Measurements from ENCODE around the gene RHOBTB3.
"Not testable (repeated sequence)": the region's sequence is repeated elsewhere in the genome, so short reads cannot be mapped to it uniquely, and the experiment has no call there.

Gene RHOBTB3, protein sequence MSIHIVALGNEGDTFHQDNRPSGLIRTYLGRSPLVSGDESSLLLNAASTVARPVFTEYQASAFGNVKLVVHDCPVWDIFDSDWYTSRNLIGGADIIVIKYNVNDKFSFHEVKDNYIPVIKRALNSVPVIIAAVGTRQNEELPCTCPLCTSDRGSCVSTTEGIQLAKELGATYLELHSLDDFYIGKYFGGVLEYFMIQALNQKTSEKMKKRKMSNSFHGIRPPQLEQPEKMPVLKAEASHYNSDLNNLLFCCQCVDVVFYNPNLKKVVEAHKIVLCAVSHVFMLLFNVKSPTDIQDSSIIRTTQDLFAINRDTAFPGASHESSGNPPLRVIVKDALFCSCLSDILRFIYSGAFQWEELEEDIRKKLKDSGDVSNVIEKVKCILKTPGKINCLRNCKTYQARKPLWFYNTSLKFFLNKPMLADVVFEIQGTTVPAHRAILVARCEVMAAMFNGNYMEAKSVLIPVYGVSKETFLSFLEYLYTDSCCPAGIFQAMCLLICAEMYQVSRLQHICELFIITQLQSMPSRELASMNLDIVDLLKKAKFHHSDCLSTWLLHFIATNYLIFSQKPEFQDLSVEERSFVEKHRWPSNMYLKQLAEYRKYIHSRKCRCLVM

DNA sequence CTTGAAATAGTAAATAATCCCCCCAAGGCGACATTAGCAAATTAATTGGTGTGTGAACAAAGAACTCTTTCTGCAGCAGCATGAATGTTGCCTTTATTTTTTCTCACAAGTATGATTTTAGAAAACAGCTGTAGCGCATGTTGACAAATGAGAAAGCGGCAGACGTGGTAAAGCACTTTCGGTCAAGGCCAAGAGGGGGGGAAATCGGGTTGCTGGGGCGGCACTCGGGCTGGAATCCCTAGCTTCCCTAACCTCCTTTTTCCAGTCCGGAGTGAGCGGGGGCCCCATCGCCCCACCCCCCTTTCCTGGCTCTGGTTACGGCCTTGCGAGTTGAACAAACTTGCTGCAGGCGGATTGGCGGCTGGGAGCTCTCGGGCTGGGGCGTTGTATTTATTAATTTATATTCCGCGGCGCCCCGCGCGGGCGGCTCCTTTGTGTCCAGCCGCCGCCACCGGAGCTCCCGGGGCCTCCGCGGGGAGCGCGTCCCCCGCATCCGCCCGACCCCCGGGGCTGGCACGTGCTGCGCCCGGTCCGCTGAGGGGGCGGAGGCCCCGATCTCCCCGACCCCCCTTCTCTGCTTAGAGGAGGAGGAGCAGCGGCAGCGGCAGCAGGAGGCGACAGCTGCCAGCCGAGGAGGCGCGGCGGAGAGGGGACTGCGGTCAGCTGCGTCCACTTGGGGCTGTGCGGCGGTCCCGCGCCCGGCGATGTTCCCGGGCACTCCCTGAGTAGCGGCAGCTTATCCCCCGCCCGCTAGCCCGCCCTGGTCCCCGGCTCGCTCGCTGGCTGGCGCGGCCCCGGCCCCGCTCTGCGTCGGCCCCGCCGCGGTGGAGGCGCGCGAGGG lies at the start of gene RHOBTB3:
Gene RHOBTB3, plus strand, starts transcription at position 607 of the 841 bp plus-strand sequence. CDS start 347 bp downstream, outside the sequence.
- DNase-seq = peak; percentile 84

DNA sequence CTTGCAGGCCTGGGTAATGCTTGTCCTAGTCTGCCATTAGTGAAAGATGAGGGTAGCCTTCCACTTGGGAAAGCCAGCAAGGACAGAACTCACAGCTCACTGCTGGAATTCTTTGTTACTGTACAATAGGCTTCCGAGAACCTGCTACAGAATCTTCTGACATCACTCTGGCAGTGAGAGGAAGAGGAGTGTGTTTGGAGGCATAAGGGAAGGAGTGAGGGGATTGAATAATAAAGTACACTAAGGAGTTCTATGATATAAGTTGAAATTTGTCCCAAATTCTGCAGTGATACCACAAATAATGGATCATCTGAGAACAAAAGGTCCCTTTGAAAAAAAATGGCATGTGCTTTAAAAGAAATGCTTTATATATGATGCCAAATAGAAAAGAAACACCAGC lies 48.2 kb upstream of the RHOBTB3 start, which contains the start of gene SPATA9:
Gene SPATA9, minus strand, starts transcription at position 101 of the 400 bp plus-strand sequence. CDS start 137 bp downstream, outside the sequence.
- in situ Hi-C loops (cut with HindIII; ENCODE audit: low pct_ligation_motif_present, low pct_unique_long_range_greater_than_20kb, low sequenced_read_pairs) = no loop called here
- DNase-seq = no peak

More for the DNA sequence above, at the start of gene RHOBTB3:
- in situ Hi-C loops (cut with HindIII; ENCODE audit: low pct_ligation_motif_present, low pct_unique_long_range_greater_than_20kb, low sequenced_read_pairs) = no loop called here

GRCh38 chr5:95684361-95684760 lies 46.8 kb upstream of the RHOBTB3 start:
- DNase-seq = no peak
- in situ Hi-C loops (cut with HindIII; ENCODE audit: low pct_ligation_motif_present, low pct_unique_long_range_greater_than_20kb, low sequenced_read_pairs) = no loop called here

DNA sequence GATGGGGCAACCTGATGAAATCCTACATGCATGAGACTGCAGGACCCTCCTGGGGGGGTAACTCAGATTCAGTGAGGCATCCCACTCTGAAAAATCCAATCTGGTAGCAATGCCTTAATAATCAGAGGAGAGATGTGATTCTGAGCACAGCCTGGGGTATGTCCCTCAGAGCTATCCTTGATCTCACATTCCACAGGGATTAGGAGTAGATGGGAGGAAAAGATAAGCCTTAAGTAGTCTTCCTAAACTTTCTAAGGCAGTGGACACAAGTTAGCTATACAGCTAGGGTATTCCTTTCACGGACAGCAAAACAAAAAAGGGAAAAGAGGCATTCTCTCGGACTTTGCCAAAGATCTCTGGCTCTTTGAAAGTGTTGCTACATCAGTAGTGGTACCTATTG lies 44.5 kb upstream of the RHOBTB3 start:
- in situ Hi-C loops (cut with HindIII; ENCODE audit: low pct_ligation_motif_present, low pct_unique_long_range_greater_than_20kb, low sequenced_read_pairs) = no loop called here

GRCh38 chr5:95689680-95690079 lies 41.5 kb upstream of the RHOBTB3 start:
- in situ Hi-C loops (cut with HindIII; ENCODE audit: low pct_ligation_motif_present, low pct_unique_long_range_greater_than_20kb, low sequenced_read_pairs) = no loop called here
- no peak for DNase-seq

More for the DNA sequence above, 44.5 kb upstream of the RHOBTB3 start:
- no peak for DNase-seq

DNA sequence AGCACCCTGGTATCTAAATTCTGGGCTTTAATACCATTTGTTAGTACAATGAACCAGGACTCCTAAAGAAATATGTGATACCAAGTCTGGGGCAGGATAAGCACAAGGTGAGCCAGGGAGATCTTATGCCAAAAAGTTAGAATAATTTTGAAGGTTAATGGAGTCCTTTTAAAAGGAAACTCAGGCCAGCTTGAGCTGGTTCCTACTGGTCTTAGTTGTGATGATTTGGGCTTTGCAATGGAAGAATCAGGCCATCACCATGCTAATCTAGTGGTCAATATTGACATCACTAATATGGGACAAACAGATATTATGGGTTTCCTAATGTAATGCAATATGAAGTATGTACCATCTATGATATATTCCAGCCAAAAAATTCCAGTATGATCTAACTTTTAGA lies 40.8 kb upstream of the RHOBTB3 start:
- in situ Hi-C loops (cut with HindIII; ENCODE audit: low pct_ligation_motif_present, low pct_unique_long_range_greater_than_20kb, low sequenced_read_pairs) = no loop called here
- no peak for DNase-seq

DNA sequence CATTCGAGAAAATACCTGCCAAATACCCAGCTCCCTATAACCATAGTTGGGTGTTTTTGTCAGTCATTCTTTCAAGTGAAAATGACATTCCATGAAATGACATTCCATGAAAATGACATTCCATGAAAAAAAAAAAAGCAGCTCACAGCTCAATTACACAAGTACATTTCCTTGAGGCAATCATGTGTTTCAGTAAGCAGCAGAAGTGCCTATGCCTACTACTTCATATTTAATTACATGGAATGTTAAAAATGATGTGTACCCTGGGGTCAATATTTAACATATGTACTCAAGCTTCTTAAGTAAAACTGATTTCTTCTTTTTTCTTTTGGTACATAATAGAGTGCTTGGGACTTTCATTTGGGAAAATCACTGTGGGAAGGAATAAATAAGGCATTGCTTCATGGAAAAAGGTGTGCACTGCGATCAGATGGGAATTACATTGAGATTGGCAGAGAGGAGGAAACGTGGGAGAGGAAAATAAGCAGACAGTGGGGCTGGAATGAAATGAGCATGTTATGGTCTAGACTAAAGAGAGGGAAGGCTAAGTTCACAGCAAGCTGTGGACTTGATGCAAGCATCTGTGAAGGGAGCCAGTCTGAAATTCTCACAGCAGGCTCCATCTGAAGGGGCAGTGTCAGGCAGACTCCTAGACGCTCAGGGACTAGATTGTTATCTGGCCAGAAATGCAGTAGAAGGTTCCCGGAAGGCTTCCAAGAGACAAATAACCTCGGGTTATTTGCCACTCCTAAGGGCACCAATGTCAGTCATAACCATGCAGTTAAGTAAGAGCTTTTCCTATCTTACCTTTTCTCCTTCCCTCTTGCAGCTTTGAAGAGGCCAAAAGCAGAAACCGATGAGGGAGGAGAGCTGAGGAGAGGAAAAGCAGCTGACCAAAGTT lies 33.1 kb upstream of the RHOBTB3 start:
- in situ Hi-C loops (cut with HindIII; ENCODE audit: low pct_ligation_motif_present, low pct_unique_long_range_greater_than_20kb, low sequenced_read_pairs) = no loop called here
- DNase-seq = peak; percentile 36

DNA sequence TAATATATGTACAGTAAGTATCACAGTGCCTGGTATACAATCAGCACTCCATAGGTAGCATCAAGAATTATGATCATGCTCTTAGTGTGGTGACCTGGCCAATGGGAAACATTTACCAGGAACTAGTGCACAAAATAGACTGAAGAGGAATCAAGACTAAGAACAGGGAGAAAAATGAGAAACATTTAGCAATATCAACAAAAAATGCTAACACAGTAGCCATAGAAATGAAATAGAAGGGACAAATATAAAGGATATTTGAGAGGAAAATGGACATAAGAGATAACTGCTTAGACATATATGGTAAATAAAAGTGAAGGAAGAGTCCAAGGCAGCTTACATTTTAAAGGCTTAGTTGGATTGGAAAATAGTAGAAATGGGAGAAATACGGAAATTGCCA lies 31.8 kb upstream of the RHOBTB3 start:
- no peak for DNase-seq
- in situ Hi-C loops (cut with HindIII; ENCODE audit: low pct_ligation_motif_present, low pct_unique_long_range_greater_than_20kb, low sequenced_read_pairs) = no loop called here

GRCh38 chr5:95701074-95701473 lies 30.1 kb upstream of the RHOBTB3 start:
- in situ Hi-C loops (cut with HindIII; ENCODE audit: low pct_ligation_motif_present, low pct_unique_long_range_greater_than_20kb, low sequenced_read_pairs) = no loop called here
- no peak for DNase-seq

GRCh38 chr5:95704150-95704549 lies 27.0 kb upstream of the RHOBTB3 start:
- in situ Hi-C loops (cut with HindIII; ENCODE audit: low pct_ligation_motif_present, low pct_unique_long_range_greater_than_20kb, low sequenced_read_pairs) = no loop called here

DNA sequence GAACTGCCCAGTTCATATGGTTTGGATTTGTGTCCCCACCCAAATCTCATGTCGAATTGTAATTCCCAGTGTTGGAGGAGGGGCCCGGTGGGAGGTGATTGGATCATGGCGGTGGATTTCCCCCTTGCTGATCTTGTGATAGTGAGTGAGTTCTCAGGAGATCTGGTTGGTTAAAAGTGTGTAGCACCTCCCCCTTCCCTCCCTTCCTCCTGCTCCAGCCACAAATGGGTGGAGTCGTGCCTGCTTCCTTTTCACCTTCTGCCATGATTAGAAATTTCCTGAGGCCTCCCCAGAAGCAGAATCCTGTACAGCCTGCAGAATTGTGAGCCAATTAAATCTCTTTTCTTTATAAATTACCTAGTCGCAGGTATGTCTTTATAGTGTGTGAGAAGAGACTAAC lies 24.9 kb upstream of the RHOBTB3 start:
- in situ Hi-C loops (cut with HindIII; ENCODE audit: low pct_ligation_motif_present, low pct_unique_long_range_greater_than_20kb, low sequenced_read_pairs); DNase-seq: not testable (repeated sequence)

More at GRCh38 chr5:95704150-95704549, 27.0 kb upstream of the RHOBTB3 start:
- DNase-seq = no peak

GRCh38 chr5:95707055-95707454 lies 24.1 kb upstream of the RHOBTB3 start:
- in situ Hi-C loops (cut with HindIII; ENCODE audit: low pct_ligation_motif_present, low pct_unique_long_range_greater_than_20kb, low sequenced_read_pairs) = no loop called here
- no peak for DNase-seq

DNA sequence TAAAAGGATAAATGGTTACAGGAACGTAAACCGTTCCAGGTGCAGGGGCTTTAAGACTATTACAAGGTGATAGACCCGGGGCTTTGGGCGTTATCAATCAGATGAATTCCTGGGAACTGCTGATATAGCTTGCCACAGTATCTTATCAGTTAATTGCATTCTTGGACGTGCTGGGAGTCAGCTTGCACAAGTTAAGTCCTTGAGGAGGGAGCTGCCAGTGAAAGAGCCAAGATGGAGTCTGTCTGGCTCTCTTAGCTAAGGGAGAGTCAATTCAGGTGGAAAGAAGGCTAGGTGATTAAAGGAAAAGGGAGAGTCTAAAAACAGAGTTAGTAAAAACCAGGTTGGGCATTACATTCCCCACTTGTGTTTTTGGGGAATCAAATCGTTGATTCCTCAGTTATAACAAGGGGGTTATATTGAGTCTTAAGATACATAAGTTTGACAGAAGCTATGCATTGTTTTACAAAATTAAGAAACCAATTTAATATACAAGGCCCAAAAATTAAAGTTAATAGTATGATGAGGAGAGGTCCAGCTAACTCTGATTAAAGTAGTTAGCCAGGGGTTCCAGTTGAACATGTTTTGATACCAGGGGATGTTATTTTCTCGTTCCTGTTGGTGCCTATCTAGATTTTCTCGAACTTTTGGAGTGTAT lies 23.5 kb upstream of the RHOBTB3 start:
- in situ Hi-C loops (cut with HindIII; ENCODE audit: low pct_ligation_motif_present, low pct_unique_long_range_greater_than_20kb, low sequenced_read_pairs); DNase-seq: not testable (repeated sequence)

DNA sequence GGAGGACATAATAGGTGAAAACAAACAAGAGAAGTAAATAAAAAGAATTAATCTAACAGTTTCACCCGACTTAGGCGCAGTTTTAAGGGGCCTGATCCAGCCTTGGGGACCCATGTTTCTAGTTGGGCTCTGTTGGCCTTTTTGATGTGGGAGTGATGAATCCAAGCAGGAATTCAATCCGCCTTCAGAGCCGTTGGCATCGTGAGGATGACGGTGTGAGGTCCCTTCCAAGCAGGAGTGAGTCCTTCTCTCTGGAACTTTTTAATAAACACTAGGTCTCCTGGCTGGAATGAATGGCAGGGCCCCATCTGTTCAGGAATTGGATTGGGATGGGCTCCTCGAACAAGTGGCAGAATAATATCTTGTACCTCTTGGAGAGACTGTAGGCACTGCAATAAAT lies 22.3 kb upstream of the RHOBTB3 start:
- no peak for DNase-seq
- in situ Hi-C loops (cut with HindIII; ENCODE audit: low pct_ligation_motif_present, low pct_unique_long_range_greater_than_20kb, low sequenced_read_pairs) = no loop called here

DNA sequence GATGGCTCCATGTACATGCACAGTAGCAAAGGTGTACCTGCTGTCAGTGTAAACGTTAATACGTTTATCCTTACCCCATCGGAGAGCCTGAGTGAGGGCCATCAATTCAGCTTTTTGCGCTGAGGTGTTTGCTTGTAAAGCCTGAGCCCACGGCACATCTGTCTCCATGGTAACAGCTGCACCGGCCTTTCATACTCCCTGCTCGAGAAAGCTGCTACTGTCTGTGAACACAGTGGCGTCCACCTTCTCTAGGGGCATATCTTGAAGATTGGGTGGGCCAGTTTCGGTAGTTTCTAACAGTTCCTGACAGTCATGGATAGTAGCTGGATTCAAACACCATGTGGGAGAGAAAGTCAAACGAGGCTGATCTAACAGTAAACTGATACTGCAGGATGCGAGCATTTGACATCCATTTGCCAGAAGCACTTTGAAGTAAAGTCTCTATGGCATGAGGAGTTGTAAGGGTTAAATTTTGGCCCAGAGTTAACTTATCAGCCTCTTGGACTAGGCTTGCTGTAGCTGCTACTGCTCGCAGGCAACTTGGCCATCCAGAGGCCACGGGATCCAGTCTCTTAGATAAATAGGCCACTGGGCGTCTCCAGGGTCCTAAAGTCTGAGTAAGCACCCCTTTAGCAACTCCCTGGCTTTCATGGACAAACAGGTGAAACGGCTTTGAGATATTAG lies 21.0 kb upstream of the RHOBTB3 start:
- in situ Hi-C loops (cut with HindIII; ENCODE audit: low pct_ligation_motif_present, low pct_unique_long_range_greater_than_20kb, low sequenced_read_pairs) = no loop called here
- no peak for DNase-seq

GRCh38 chr5:95710651-95711500 lies 20.3 kb upstream of the RHOBTB3 start:
- in situ Hi-C loops (cut with HindIII; ENCODE audit: low pct_ligation_motif_present, low pct_unique_long_range_greater_than_20kb, low sequenced_read_pairs) = not testable (repeated sequence)
- peak; percentile 10 for DNase-seq
